ENCODE data around the gene HADHB.

- TF ChIP-seq, protein P1, sequence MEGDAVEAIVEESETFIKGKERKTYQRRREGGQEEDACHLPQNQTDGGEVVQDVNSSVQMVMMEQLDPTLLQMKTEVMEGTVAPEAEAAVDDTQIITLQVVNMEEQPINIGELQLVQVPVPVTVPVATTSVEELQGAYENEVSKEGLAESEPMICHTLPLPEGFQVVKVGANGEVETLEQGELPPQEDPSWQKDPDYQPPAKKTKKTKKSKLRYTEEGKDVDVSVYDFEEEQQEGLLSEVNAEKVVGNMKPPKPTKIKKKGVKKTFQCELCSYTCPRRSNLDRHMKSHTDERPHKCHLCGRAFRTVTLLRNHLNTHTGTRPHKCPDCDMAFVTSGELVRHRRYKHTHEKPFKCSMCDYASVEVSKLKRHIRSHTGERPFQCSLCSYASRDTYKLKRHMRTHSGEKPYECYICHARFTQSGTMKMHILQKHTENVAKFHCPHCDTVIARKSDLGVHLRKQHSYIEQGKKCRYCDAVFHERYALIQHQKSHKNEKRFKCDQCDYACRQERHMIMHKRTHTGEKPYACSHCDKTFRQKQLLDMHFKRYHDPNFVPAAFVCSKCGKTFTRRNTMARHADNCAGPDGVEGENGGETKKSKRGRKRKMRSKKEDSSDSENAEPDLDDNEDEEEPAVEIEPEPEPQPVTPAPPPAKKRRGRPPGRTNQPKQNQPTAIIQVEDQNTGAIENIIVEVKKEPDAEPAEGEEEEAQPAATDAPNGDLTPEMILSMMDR (conservative IDR thresholded peaks at IDR 0.05 in 1 of 2, IDR thresholded peaks at IDR 0.05 in 1 of 2; ENCODE audit: extremely low read depth in 1 of 2, insufficient read depth in 1 of 2, low read depth in 1 of 2, low read length in 2 of 2): no peak
- no peak for TF ChIP-seq EZH2 (IDR thresholded peaks at IDR 0.05; ENCODE audit: borderline replicate concordance, low read length)
Measured at GRCh38 chr2:26197516-26197915, 47.2 kb upstream of the HADHB start.
